ENCODE results near the gene FCRLA. TPM values are rescaled to one million over a fixed set of nuclear protein-coding genes. Genes with fewer than 3 reads are reported as not detected.

FCRLA gene
- polyA plus RNA-seq, 1 donor (not counting 4 experiments of a cell fraction or from before 2014, with no cell fraction given) = 2.0 TPM

- no peaks in the 10 kb centered on the region for H3K79me2 ChIP-seq (ENCODE audit: control insufficient read depth, insufficient read depth, low read length)
- no peaks in the 10 kb centered on the region for H3K9me1 ChIP-seq (ENCODE audit: control insufficient read depth, extremely low read depth, insufficient read depth, low read length)
- H4K20me1 ChIP-seq (ENCODE audit: control insufficient read depth, extremely low read depth, insufficient read depth, low read length) = no peaks in the 10 kb centered on the region
- H3K4me1 ChIP-seq (ENCODE audit: control insufficient read depth, extremely low read depth, insufficient read depth, low read length) = peaks cover 46% of the 10 kb centered on the region
- no peak for TF ChIP-seq CTCF (optimal IDR thresholded peaks at IDR 0.05 in 1 of 3, IDR thresholded peaks at IDR 0.05 in 1 of 3, conservative IDR thresholded peaks at IDR 0.05 in 1 of 3; ENCODE audit: extremely low read depth in 1 of 3, insufficient read depth in 2 of 3, low read length in 3 of 3)
- TF ChIP-seq EZH2 (IDR thresholded peaks at IDR 0.05; ENCODE audit: low read length) = no peak
- DNase-seq (ENCODE audit: low read depth, low spot score) (no peak), FAIRE-seq (no peak)
- peak overlapping the region; percentile 58 to 77 (median 71) for H3K4me3 ChIP-seq (ENCODE audit: control insufficient read depth in 2 of 3, extremely low read depth in 1 of 3, insufficient read depth in 2 of 3, low read depth in 1 of 3, low read length in 3 of 3)
- dilution Hi-C loops (cut with MboI; ENCODE audit: extremely low pct_ligation_motif_present, low sequenced_read_pairs) = no loop called here
- H3K9me3 ChIP-seq (ENCODE audit: control insufficient read depth, low read depth, low read length) = no peaks in the 10 kb centered on the region
- H3K4me2 ChIP-seq (ENCODE audit: control insufficient read depth, extremely low read depth, insufficient read depth, low read depth, low read length) = peak overlapping the region; percentile 83
- peak overlapping the region; percentile 69 for H2AFZ ChIP-seq (ENCODE audit: control insufficient read depth, low read length)
- peak overlapping the region; percentile 70 for H3K27ac ChIP-seq (ENCODE audit: control insufficient read depth, insufficient read depth, low read length)
- H3K9ac ChIP-seq (ENCODE audit: control insufficient read depth, extremely low read depth, insufficient read depth, low read length) = peak overlapping the region; percentile 87
- H3K36me3 ChIP-seq (ENCODE audit: control insufficient read depth in 2 of 2, extremely low read depth in 1 of 2, insufficient read depth in 2 of 2, low read length in 2 of 2) = no peaks in the 10 kb centered on the region
- no peaks in the 10 kb centered on the region for H3K27me3 ChIP-seq (ENCODE audit: control insufficient read depth, extremely low read depth, insufficient read depth, low read length)
Measured at GRCh38 chr1:161727256-161727924, 20.4 kb downstream of the FCRLA start.

- no peak overlapping the region for H3K27ac ChIP-seq (ENCODE audit: control insufficient read depth, insufficient read depth, low read length)
- DNase-seq (ENCODE audit: low read depth, low spot score) (no peak), FAIRE-seq (no peak)
- H4K20me1 ChIP-seq (ENCODE audit: control insufficient read depth, extremely low read depth, insufficient read depth, low read length) = no peaks in the 10 kb centered on the region
- no peak for TF ChIP-seq CTCF (optimal IDR thresholded peaks at IDR 0.05 in 1 of 3, IDR thresholded peaks at IDR 0.05 in 1 of 3, conservative IDR thresholded peaks at IDR 0.05 in 1 of 3; ENCODE audit: extremely low read depth in 1 of 3, insufficient read depth in 2 of 3, low read length in 3 of 3)
- no peak for TF ChIP-seq EZH2 (IDR thresholded peaks at IDR 0.05; ENCODE audit: low read length)
- no peaks in the 10 kb centered on the region for H3K9me1 ChIP-seq (ENCODE audit: control insufficient read depth, extremely low read depth, insufficient read depth, low read length)
- H3K36me3 ChIP-seq (ENCODE audit: control insufficient read depth in 2 of 2, extremely low read depth in 1 of 2, insufficient read depth in 2 of 2, low read length in 2 of 2) = no peaks in the 10 kb centered on the region
- H3K27me3 ChIP-seq (ENCODE audit: control insufficient read depth, extremely low read depth, insufficient read depth, low read length) = no peaks in the 10 kb centered on the region
- peaks cover 58% of the 10 kb centered on the region for H3K4me1 ChIP-seq (ENCODE audit: control insufficient read depth, extremely low read depth, insufficient read depth, low read length)
- no peak overlapping the region for H3K4me3 ChIP-seq (ENCODE audit: control insufficient read depth in 2 of 3, extremely low read depth in 1 of 3, insufficient read depth in 2 of 3, low read depth in 1 of 3, low read length in 3 of 3)
- no peak overlapping the region for H2AFZ ChIP-seq (ENCODE audit: control insufficient read depth, low read length)
- H3K79me2 ChIP-seq (ENCODE audit: control insufficient read depth, insufficient read depth, low read length) = no peaks in the 10 kb centered on the region
- dilution Hi-C loops (cut with MboI; ENCODE audit: extremely low pct_ligation_motif_present, low sequenced_read_pairs) = no loop called here
- peak overlapping the region; percentile 22 for H3K4me2 ChIP-seq (ENCODE audit: control insufficient read depth, extremely low read depth, insufficient read depth, low read depth, low read length)
- H3K9me3 ChIP-seq (ENCODE audit: control insufficient read depth, low read depth, low read length) = no peaks in the 10 kb centered on the region
- no peak overlapping the region for H3K9ac ChIP-seq (ENCODE audit: control insufficient read depth, extremely low read depth, insufficient read depth, low read length)
Measured at GRCh38 chr1:161728376-161729226, 21.6 kb downstream of the FCRLA start.
